Neural cell (in vitro differentiated cells): ENCODE results near the gene CBX3. TPM values are rescaled to one million over a fixed set of nuclear protein-coding genes. Genes with fewer than 3 reads are reported as not detected.

ENCODE experiments used
- H2AFZ ChIP-seq: fragments of 200-600, 300-800 bp; sonication (generic), shearing (Covaris generic); 2 replicates; pipeline ENCODE4 v1.6.0; 2014; ENCODE audit warnings: low read depth, mild to moderate bottlenecking, antibody characterized with exemption, low read length, moderate library complexity
- H3F3A ChIP-seq: fragments of 200-600 bp; shearing (Covaris generic); 2 replicates; pipeline ENCODE4 v1.6.1; 2016; ENCODE audit warnings: mild to moderate bottlenecking, moderate library complexity, mixed read lengths, antibody characterized with exemption, low read length; ENCODE audit not compliant: insufficient read depth, poor library complexity, severe bottlenecking
- H3K27ac ChIP-seq: fragments of 200-600, 300-800 bp; sonication (generic), shearing (Covaris generic); 2 replicates; pipeline ENCODE4 v1.5.1; 2014; ENCODE audit warnings: mild to moderate bottlenecking, low read length, moderate library complexity
- H3K27me3 ChIP-seq: fragments of 300-800, 200-600 bp; sonication (generic), shearing (Covaris generic); 2 replicates; pipeline ENCODE4 v1.6.0; 2014; ENCODE audit warnings: mild to moderate bottlenecking, low read depth, low read length, moderate library complexity; ENCODE audit not compliant: insufficient read depth
- H3K36me3 ChIP-seq: fragments of 300-800, 200-600 bp; sonication (generic), shearing (Covaris generic); 2 replicates; pipeline ENCODE4 v1.5.1; 2014; ENCODE audit warnings: mild to moderate bottlenecking, antibody characterized with exemption, low read length, moderate library complexity; ENCODE audit not compliant: insufficient read depth
- H3K4me2 ChIP-seq: fragments of 300-800, 200-600 bp; sonication (generic), shearing (Covaris generic); 2 replicates; pipeline ENCODE4 v1.6.0; 2014; ENCODE audit warnings: mild to moderate bottlenecking, low read length
- H3K4me3 ChIP-seq: fragments of 300-800, 200-600 bp; sonication (generic), shearing (Covaris generic); 2 replicates; pipeline ENCODE4 v1.5.1; 2014; ENCODE audit warnings: mild to moderate bottlenecking, low read length, moderate library complexity
- H3K79me2 ChIP-seq: fragments of 200-600 bp; shearing (Covaris generic); replicated peaks from 2 replicates; pipeline ENCODE4 v1.6.0; 2014; ENCODE audit warnings: mild to moderate bottlenecking, low read length, moderate library complexity; ENCODE audit not compliant: insufficient read depth
- H3K9ac ChIP-seq: fragments of 300-800, 200-600 bp; sonication (generic), shearing (Covaris generic); 2 replicates; pipeline ENCODE4 v1.6.1; 2016; ENCODE audit warnings: mild to moderate bottlenecking, low read length, mixed read lengths
- H3K9me2 ChIP-seq: fragments of 200-600 bp; shearing (Covaris generic); 2 replicates; pipeline ENCODE4 v1.6.1; 2016; ENCODE audit warnings: mild to moderate bottlenecking, low read length, mixed read lengths; ENCODE audit not compliant: insufficient read depth
- H3K9me3 ChIP-seq: fragments of 200-600, 300-800 bp; sonication (generic), shearing (Covaris generic); 2 replicates; pipeline ENCODE4 v1.6.1; 2016; ENCODE audit warnings: mild to moderate bottlenecking, mixed run types, low read length, moderate library complexity, mixed read lengths
- H4K20me1 ChIP-seq: fragments of 200-600 bp; shearing (Covaris generic); 2 replicates; pipeline ENCODE4 v1.6.1; 2016; ENCODE audit warnings: mild to moderate bottlenecking, mixed run types; ENCODE audit not compliant: insufficient read depth
- EP300 ChIP-seq: fragments of 450-650 bp; conservative IDR thresholded peaks from 2 replicates; pipeline ENCODE4 v1.6.1; 2014; ENCODE audit warnings: antibody characterized with exemption, mild to moderate bottlenecking, moderate library complexity; ENCODE audit not compliant: poor library complexity, severe bottlenecking
- EZH2 ChIP-seq: fragments of 200-600, 300-800 bp; shearing (Covaris generic), sonication (generic); IDR thresholded peaks from 2 replicates; pipeline ENCODE4 v1.6.1; 2014; ENCODE audit warnings: antibody characterized with exemption, low read length, borderline replicate concordance, mild to moderate bottlenecking; ENCODE audit not compliant: insufficient read depth, poor library complexity, severe bottlenecking
- MXI1 ChIP-seq: fragments of 450-650 bp; conservative IDR thresholded peaks from 2 replicates; pipeline ENCODE4 v1.6.1; 2014; ENCODE audit warnings: antibody characterized with exemption, mild to moderate bottlenecking; ENCODE audit not compliant: poor library complexity, severe bottlenecking
- POLR2AphosphoS5 ChIP-seq: IDR thresholded peaks from 2 replicates; pipeline ENCODE4 v1.6.1; 2012
- RAD21 ChIP-seq: fragments of 450-650 bp; conservative IDR thresholded peaks from 2 replicates; pipeline ENCODE4 v1.6.1; 2014; ENCODE audit warnings: antibody characterized with exemption, mild to moderate bottlenecking, moderate library complexity
- SMC3 ChIP-seq: fragments of 450-650 bp; conservative IDR thresholded peaks from 2 replicates; pipeline ENCODE4 v1.6.1; 2014; ENCODE audit warnings: antibody characterized with exemption, mild to moderate bottlenecking, moderate library complexity; ENCODE audit not compliant: poor library complexity
- TAF1 ChIP-seq: IDR thresholded peaks from 2 replicates; pipeline ENCODE4 v1.6.1; 2012; ENCODE audit warnings: low read depth
- polyA minus RNA-seq: library from RNA; depleted of rRNA, polyadenylated mRNA; stranded (reverse); fragments of >200 nt; gene quantifications from 2 replicates; pipeline ENCODE4 v1.2.3, GENCODE V29; 2014
- polyA plus RNA-seq: library from polyadenylated mRNA; depleted of rRNA; stranded (reverse); fragments of >200 nt; gene quantifications from 2 replicates; pipeline ENCODE4 v1.2.3, GENCODE V29; 2014
- TF ChIP-seq, protein P1 (sequence below): IDR thresholded peaks from 2 replicates; pipeline ENCODE4 v1.6.1; 2012; ENCODE audit warnings: borderline replicate concordance
- TF ChIP-seq, protein P2 (sequence below): fragments of 450-650 bp; IDR thresholded peaks from 2 replicates; pipeline ENCODE4 v1.5.1; 2014; ENCODE audit warnings: antibody characterized with exemption, mild to moderate bottlenecking, moderate library complexity; ENCODE audit not compliant: poor library complexity, severe bottlenecking

The CBX3 gene
- polyA plus RNA-seq (532 and 598 TPM in 2 replicates), polyA minus RNA-seq (221 and 244 TPM in 2 replicates)

DNA sequence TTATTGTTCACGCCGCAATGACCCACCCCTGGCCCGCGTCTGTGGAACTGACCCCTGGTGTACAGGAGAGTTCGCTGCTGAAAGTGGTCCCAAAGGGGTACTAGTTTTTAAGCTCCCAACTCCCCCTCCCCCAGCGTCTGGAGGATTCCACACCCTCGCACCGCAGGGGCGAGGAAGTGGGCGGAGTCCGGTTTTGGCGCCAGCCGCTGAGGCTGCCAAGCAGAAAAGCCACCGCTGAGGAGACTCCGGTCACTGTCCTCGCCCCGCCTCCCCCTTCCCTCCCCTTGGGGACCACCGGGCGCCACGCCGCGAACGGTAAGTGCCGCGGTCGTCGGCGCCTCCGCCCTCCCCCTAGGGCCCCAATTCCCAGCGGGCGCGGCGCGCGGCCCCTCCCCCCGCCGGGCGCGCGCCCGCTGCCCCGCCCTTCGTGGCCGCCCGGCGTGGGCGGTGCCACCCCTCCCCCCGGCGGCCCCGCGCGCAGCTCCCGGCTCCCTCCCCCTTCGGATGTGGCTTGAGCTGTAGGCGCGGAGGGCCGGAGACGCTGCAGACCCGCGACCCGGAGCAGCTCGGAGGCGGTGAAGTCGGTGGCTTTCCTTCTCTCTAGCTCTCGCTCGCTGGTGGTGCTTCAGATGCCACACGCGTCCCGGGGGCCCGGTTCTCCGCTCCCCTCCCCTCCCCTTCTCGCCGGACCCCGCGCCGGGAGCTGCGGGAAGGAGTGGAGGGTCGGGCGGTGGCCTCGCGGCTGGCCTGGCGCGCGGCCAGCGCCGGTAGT lies at the start of gene CBX3:
Gene CBX3, plus strand, starts transcription at position 499 of the 772 bp plus-strand sequence. CDS start 1,254 bp downstream, outside the sequence.
- peak within 1 kb of the TSS; percentile 100 for H3K9ac ChIP-seq
- peaks cover 83% of the 10 kb centered on the region for H3K79me2 ChIP-seq
- peaks cover 4% of the 10 kb centered on the region for H3F3A ChIP-seq
- H4K20me1 ChIP-seq, result peaks cover 28% of the 10 kb centered on the region
- peaks cover 1% of the 10 kb centered on the region for H3K36me3 ChIP-seq
- H3K4me3 ChIP-seq, result peak within 1 kb of the TSS; percentile 90
- no peaks in the 10 kb centered on the region for H3K9me2 ChIP-seq
- H3K27me3 ChIP-seq, result no peaks in the 10 kb centered on the region
- peak within 1 kb of the TSS; percentile 59 for H2AFZ ChIP-seq
- no peak for TF ChIP-seq RAD21
- TF ChIP-seq EP300, result peak; percentile 5
- TF ChIP-seq POLR2AphosphoS5, result peak; percentile 89
- peak; percentile 84 for TF ChIP-seq TAF1
- TF ChIP-seq, protein P1, sequence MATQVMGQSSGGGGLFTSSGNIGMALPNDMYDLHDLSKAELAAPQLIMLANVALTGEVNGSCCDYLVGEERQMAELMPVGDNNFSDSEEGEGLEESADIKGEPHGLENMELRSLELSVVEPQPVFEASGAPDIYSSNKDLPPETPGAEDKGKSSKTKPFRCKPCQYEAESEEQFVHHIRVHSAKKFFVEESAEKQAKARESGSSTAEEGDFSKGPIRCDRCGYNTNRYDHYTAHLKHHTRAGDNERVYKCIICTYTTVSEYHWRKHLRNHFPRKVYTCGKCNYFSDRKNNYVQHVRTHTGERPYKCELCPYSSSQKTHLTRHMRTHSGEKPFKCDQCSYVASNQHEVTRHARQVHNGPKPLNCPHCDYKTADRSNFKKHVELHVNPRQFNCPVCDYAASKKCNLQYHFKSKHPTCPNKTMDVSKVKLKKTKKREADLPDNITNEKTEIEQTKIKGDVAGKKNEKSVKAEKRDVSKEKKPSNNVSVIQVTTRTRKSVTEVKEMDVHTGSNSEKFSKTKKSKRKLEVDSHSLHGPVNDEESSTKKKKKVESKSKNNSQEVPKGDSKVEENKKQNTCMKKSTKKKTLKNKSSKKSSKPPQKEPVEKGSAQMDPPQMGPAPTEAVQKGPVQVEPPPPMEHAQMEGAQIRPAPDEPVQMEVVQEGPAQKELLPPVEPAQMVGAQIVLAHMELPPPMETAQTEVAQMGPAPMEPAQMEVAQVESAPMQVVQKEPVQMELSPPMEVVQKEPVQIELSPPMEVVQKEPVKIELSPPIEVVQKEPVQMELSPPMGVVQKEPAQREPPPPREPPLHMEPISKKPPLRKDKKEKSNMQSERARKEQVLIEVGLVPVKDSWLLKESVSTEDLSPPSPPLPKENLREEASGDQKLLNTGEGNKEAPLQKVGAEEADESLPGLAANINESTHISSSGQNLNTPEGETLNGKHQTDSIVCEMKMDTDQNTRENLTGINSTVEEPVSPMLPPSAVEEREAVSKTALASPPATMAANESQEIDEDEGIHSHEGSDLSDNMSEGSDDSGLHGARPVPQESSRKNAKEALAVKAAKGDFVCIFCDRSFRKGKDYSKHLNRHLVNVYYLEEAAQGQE, result peak; percentile 40
- no peak for TF ChIP-seq MXI1
- TF ChIP-seq SMC3, result no peak
- TF ChIP-seq, protein P2, sequence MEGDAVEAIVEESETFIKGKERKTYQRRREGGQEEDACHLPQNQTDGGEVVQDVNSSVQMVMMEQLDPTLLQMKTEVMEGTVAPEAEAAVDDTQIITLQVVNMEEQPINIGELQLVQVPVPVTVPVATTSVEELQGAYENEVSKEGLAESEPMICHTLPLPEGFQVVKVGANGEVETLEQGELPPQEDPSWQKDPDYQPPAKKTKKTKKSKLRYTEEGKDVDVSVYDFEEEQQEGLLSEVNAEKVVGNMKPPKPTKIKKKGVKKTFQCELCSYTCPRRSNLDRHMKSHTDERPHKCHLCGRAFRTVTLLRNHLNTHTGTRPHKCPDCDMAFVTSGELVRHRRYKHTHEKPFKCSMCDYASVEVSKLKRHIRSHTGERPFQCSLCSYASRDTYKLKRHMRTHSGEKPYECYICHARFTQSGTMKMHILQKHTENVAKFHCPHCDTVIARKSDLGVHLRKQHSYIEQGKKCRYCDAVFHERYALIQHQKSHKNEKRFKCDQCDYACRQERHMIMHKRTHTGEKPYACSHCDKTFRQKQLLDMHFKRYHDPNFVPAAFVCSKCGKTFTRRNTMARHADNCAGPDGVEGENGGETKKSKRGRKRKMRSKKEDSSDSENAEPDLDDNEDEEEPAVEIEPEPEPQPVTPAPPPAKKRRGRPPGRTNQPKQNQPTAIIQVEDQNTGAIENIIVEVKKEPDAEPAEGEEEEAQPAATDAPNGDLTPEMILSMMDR, result no peak
- TF ChIP-seq EZH2, result no peak
- H3K9me3 ChIP-seq, result no peaks in the 10 kb centered on the region
- peak within 1 kb of the TSS; percentile 75 for H3K4me2 ChIP-seq
- peak within 1 kb of the TSS; percentile 100 for H3K27ac ChIP-seq

DNA sequence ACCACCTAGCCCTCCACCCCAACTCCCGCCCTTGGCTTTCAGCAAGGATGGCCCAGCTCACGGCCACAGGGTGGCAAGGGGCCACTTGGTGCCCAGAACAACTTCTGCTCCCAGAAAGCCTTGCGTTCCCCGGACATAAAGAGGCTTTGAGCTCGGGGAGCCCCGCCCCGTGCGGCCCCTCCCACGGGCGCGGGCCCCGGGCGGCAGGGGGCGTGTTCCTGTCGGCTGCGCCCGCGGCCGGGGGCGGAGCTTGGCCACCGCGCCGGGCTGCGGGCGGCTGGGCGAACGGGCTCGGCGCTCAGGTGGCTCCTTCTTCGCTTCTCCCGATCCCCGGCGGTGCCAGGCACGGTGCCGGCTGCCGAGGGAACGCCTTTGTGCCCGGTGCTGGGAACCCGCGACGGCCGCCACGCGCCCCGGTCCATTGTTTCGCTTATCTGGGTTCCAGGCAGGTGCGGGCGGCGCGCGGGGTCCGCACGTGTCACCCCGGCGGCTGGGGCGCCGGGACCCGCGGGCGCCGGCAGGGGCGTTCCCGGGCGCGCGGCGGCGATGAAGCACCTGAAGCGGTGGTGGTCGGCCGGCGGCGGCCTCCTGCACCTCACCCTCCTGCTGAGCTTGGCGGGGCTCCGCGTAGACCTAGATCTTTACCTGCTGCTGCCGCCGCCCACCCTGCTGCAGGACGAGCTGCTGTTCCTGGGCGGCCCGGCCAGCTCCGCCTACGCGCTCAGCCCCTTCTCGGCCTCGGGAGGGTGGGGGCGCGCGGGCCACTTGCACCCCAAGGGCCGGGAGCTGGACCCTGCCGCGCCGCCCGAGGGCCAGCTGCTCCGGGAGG lies 49.4 kb upstream of the CBX3 start, which contains the start of gene NFE2L3:
Gene NFE2L3, plus strand, starts transcription at position 246 of the 829 bp plus-strand sequence. Its CDS starts 301 bp downstream, at position 547.
- TF ChIP-seq, protein P2, result peak; percentile 27
- no peak for TF ChIP-seq EP300
- TF ChIP-seq TAF1, result peak; percentile 31
- H3K9me3 ChIP-seq, result no peaks in the 10 kb centered on the region
- peak within 1 kb of the TSS; percentile 67 for H3K4me3 ChIP-seq
- no peaks in the 10 kb centered on the region for H3K9me2 ChIP-seq
- H2AFZ ChIP-seq, result no peak within 1 kb of the TSS
- H4K20me1 ChIP-seq, result no peaks in the 10 kb centered on the region
- H3K36me3 ChIP-seq, result no peaks in the 10 kb centered on the region
- H3K9ac ChIP-seq, result peak within 1 kb of the TSS; percentile 41
- no peaks in the 10 kb centered on the region for H3F3A ChIP-seq
- no peaks in the 10 kb centered on the region for H3K79me2 ChIP-seq
- no peak within 1 kb of the TSS for H3K4me2 ChIP-seq
- no peak within 1 kb of the TSS for H3K27ac ChIP-seq
- H3K27me3 ChIP-seq, result peaks cover 35% of the 10 kb centered on the region
